Heart right ventricle (tissue), 16 donors: ENCODE data around the gene RELCH. TPM values are rescaled to one million over a fixed set of nuclear protein-coding genes. Genes with fewer than 3 reads are reported as not detected.

Experiments used
- ATAC-seq, 8 donors: fragments of 200-7000 bp; cut with Tn5 transposase; one replicate each; pipeline ENCODE4 v1.9.1; 2020; ENCODE audit warnings: mild to moderate bottlenecking in 8 of 8, moderate library complexity in 8 of 8, moderate number of reproducible peaks in 1 of 8
- DNase-seq, 2 donors: peaks; one replicate each; pipeline ENCODE4 v3.0.0-alpha.2; 2020
- H3K27ac ChIP-seq, 10 donors: fragments of 200-600 bp; sonication (generic) in 2 of 10; one replicate each; pipeline versions ENCODE4 v1.5.0 to v1.8.0; 2020 to 2022; ENCODE audit warnings: mild to moderate bottlenecking in 3 of 10
- H3K27me3 ChIP-seq, 7 donors: fragments of 200-600 bp; one replicate each; pipeline ENCODE4 v1.8.0; 2021 to 2022; ENCODE audit warnings: mild to moderate bottlenecking in 2 of 7
- H3K36me3 ChIP-seq, 9 donors: fragments of 200-600 bp; sonication (generic) in 1 of 9; one replicate each; pipeline versions ENCODE4 v1.5.0 to v1.8.0; 2020 to 2022; ENCODE audit warnings: mild to moderate bottlenecking in 2 of 9
- H3K4me1 ChIP-seq, 9 donors: fragments of 200-600 bp; sonication (generic) in 1 of 9; one replicate each; pipeline versions ENCODE4 v1.5.0 to v1.8.0; 2020 to 2022; ENCODE audit warnings: mild to moderate bottlenecking in 4 of 9
- H3K4me3 ChIP-seq, 10 donors: fragments of 200-600 bp; sonication (generic) in 2 of 10; one replicate each; pipeline versions ENCODE4 v1.5.0 to v1.8.0; 2020 to 2022; ENCODE audit warnings: mild to moderate bottlenecking in 7 of 10, moderate library complexity in 2 of 10
- H3K9me3 ChIP-seq, 11 donors: fragments of 200-600 bp in 10 of 11; sonication (generic) in 2 of 11; one replicate each; pipeline versions ENCODE4 v1.5.0 to v1.8.0; 2013 to 2022; ENCODE audit warnings: mild to moderate bottlenecking in 2 of 11, control low read depth in 1 of 11, moderate library complexity in 1 of 11
- WGBS, 2 donors: extraction: QIAGEN DNeasy Blood & Tissue Kit; methylation state at CpG; one replicate each; pipeline ENCODE4 v1.1.7; 2013; ENCODE audit warnings: inconsistent platforms in 1 of 2; 5-methylcytosine and 5-hydroxymethylcytosine counted together
- intact Hi-C, 10 donors: fragments of 100-400 bp; cut with DNase I; formaldehyde crosslinking; loops; one replicate each; pipeline versions ENCODE4 v1.11.1 to v1.14.2; 2022
- polyA plus RNA-seq, 2 donors: library from polyadenylated mRNA; stranded (reverse); fragments of 200-250 nt; gene quantifications; one replicate each; pipeline ENCODE4 v1.2.3, GENCODE V29; 2013
- total RNA-seq, 10 donors: library from RNA; stranded (reverse); fragmentation: NEBNext Ultra II Directional in 3 of 10; extraction: Animal tissue kit (Norgen Biotek cat#: 25700) in 3 of 10; gene quantifications; one replicate each; pipeline versions ENCODE4 v1.2.1 to v1.2.4, GENCODE V29; 2021 to 2023
- TF ChIP-seq, protein P1 (sequence below), 9 donors: fragments of 200-600 bp; sonication (generic) in 2 of 9; IDR thresholded peaks; one replicate each; pipeline versions ENCODE4 v1.5.0 to v1.8.0; 2021 to 2022; ENCODE audit warnings: antibody characterized with exemption in 9 of 9, mild to moderate bottlenecking in 5 of 9, moderate library complexity in 1 of 9
- donor health status: Arrhythmogenic right ventricular cardiomyopathy.
- donor health status: ischemic (EF 13 %, LVEDD 7.1; RV severe dilation, severe dysfunction).
- donor health status: healthy with polysubstance abuse.
- donor health status: DM: no; HTN: yes; CAD: no.
- donor health status: DM: no; HTN: no; CAD: no.
- donor health status: ischemic (EF 25% LVEDD 6.9; RV normal size, moderate dysfunction).
- donor health status: ischemic (EF 25% LVEDD 5.7; RV mildly dilated, moderate dysfunction).
- donor health status: healthy.
- donor health status: DM: yes; HTN: yes; CAD: no.
- donor health status: Ischemic cardiomyopathy.
- donor health status: ischemic (EF 35%, LVEDD 5.7; RV mildly dilated, moderate dysfunction).
- donor health status: nonischemic (EF 11% LVEDD 7.7; RV severe dilation, severe dysfunction).
- donor health status: DM: yes; HTN: yes; CAD: no.
- donor health status: PGD.
- donor health status: ischemic (EF 29% LVEDD 5.4; RV normal size, mild dysfunction).
- donor health status: nonischemic (EF 23%, LVEDD 6.1; RV moderate dilation, normal function).

Gene RELCH
- total and polyA plus RNA-seq, 12 donors = 4.1 to 21.0 (median 15.8) TPM

DNA sequence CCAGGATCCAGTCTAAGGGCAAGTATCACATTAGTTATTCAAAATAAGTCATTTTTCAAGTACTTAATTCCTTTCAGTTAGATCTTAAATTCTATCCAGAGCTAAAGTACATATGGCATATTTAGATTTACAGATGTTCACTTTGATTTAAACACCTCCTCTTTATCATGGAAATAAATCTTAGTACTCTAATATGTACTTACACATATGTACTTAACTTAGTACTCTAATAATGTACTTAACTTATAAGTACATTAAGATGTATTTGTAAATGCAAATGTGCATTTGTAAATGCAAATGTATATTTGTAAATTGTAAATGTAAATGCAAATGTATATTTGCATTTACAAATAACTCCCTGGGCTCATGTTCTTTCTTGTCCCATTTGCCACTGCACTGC is 14.8 kb upstream of the RELCH start:
- Histone ChIP-seq H3K4me1 (peaks cover 0 to 13% (median 0%) of the 10 kb centered on the region in 9 donors), H3K4me3 (no peak overlapping the region), H3K27me3 (no peaks in the 10 kb centered on the region), H3K9me3 (no peaks in the 10 kb centered on the region), H3K27ac (no peak overlapping the region), H3K36me3 (no peaks in the 10 kb centered on the region)
- intact Hi-C loops = no loop called here
- no peak for ATAC-seq
- DNase-seq = no peak
- TF ChIP-seq, protein P1, sequence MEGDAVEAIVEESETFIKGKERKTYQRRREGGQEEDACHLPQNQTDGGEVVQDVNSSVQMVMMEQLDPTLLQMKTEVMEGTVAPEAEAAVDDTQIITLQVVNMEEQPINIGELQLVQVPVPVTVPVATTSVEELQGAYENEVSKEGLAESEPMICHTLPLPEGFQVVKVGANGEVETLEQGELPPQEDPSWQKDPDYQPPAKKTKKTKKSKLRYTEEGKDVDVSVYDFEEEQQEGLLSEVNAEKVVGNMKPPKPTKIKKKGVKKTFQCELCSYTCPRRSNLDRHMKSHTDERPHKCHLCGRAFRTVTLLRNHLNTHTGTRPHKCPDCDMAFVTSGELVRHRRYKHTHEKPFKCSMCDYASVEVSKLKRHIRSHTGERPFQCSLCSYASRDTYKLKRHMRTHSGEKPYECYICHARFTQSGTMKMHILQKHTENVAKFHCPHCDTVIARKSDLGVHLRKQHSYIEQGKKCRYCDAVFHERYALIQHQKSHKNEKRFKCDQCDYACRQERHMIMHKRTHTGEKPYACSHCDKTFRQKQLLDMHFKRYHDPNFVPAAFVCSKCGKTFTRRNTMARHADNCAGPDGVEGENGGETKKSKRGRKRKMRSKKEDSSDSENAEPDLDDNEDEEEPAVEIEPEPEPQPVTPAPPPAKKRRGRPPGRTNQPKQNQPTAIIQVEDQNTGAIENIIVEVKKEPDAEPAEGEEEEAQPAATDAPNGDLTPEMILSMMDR (IDR thresholded peaks at IDR 0.05) = no peak

DNA sequence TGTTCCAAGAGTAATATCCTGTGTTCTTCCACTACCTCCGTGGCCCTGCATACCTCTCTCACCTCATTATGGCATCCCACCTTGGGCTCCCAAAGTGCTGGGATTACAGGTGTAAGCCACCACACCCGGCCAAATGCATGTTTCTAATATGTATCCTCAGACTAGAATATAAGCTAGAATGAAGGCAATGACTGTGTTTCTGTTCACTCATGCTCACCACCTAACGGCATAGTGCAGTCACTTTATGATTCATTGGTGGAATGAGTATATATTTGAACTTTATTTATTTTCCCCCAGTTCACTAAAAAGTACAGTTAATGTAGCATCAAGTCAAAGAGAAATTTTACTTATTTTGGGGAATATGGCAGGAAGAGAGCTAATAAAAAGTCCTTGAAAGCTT is 11.5 kb upstream of the RELCH start:
- no peak overlapping the region for H3K4me3 ChIP-seq
- no peak for ATAC-seq
- H3K4me1 ChIP-seq = peaks cover 0 to 9% (median 0%) of the 10 kb centered on the region in 9 donors
- no peak overlapping the region for H3K27ac ChIP-seq
- WGBS, 2 donors = 88 to 94% methylated on average over 3 of the region's 3 CpGs
- intact Hi-C loops = no loop called here
- no peaks in the 10 kb centered on the region for H3K9me3 ChIP-seq
- TF ChIP-seq, protein P1 (IDR thresholded peaks at IDR 0.05) = no peak
- DNase-seq = no peak
- no peaks in the 10 kb centered on the region for H3K27me3 ChIP-seq
- peaks cover 0 to 5% (median 0%) of the 10 kb centered on the region in 9 donors for H3K36me3 ChIP-seq

DNA sequence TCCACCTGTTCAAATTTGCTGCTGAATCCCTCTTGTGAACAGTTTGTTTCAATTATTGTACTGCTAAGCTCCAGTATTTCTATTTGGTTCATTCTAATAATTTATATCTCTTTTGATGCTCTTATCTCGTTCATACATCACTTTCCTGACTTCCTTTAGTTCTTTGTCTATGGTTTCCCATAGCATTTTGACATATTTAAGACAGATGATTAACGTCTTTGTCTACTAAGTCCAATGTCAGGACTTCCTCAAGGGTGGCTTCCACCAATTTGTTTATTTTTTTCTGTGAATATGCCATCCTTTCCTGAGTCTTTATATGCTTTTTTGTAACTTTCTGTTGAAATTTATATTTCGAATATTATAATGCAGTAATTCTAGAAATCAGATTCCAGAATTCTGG is 9.8 kb upstream of the RELCH start:
- Histone ChIP-seq H3K4me1 (peaks cover 0 to 4% (median 0%) of the 10 kb centered on the region in 9 donors), H3K27me3 (no peaks in the 10 kb centered on the region), H3K4me3 (no peak overlapping the region), H3K9me3 (no peaks in the 10 kb centered on the region), H3K27ac (no peak overlapping the region), H3K36me3 (peaks cover 0 to 5% (median 0%) of the 10 kb centered on the region in 9 donors)
- DNase-seq (no peak), ATAC-seq (no peak)
- TF ChIP-seq, protein P1 (IDR thresholded peaks at IDR 0.05) = no peak
- 70 to 76% methylated on average over 3 of the region's 3 CpGs for WGBS, 2 donors
- intact Hi-C loops = no loop called here

DNA sequence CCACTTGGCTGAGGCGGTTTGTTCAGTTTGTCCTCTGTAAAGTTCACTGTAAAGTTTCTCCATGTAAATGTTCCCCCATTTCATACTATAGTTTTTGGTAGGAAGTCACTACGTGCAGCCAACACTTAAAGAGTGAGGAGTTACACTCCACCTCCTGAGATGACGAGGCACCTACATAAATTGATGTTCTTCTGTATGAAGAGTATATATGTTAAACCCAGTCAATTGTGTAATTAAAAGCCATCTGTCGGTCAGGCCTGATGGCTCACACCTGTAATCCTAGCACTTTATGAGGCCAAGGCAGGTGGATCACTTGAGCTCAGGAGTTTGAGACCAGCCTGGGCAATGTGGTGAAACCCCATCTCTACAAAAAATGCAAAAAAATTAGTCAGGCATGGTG is 7.8 kb upstream of the RELCH start:
- TF ChIP-seq, protein P1 (IDR thresholded peaks at IDR 0.05) = no peak
- WGBS, 2 donors = 95 to 99% methylated on average over 4 of the region's 4 CpGs

More for the DNA sequence above, 7.8 kb upstream of the RELCH start:
- intact Hi-C loops = no loop called here
- Histone ChIP-seq H3K4me3 (no peak overlapping the region), H3K4me1 (peaks cover 0 to 4% (median 0%) of the 10 kb centered on the region in 9 donors), H3K27ac (no peak overlapping the region), H3K9me3 (no peaks in the 10 kb centered on the region), H3K36me3 (peaks cover 0 to 5% (median 0%) of the 10 kb centered on the region in 9 donors), H3K27me3 (no peaks in the 10 kb centered on the region)
- DNase-seq (no peak), ATAC-seq (no peak)
